HEK293 (cell line): ENCODE results near the gene BMPR1A.
A peak's percentile ranks its signal among the peaks of the same experiment; 100 is the strongest.

Experiments
- CTCF ChIP-seq: fragments of 450-650 bp; formaldehyde crosslinking; IDR thresholded peaks from 2 replicates; pipeline ENCODE4 v1.5.1; 2016; ENCODE audit warnings: missing biosample characterization, missing genetic modification characterization
- SETDB1 ChIP-seq: IDR thresholded peaks from one replicate; pipeline ENCODE4 v1.6.1; 2017; ENCODE audit warnings: mild to moderate bottlenecking, low read length, moderate library complexity, mixed read lengths; ENCODE audit not compliant: insufficient read length
- SP2 ChIP-seq: fragments of 450-650 bp; formaldehyde crosslinking; IDR thresholded peaks from 2 replicates; pipeline ENCODE4 v1.5.1; 2016; ENCODE audit warnings: missing biosample characterization, missing genetic modification characterization
- ZBTB44 ChIP-seq: fragments of 450-650 bp; IDR thresholded peaks from 2 replicates; pipeline ENCODE4 v1.5.1; 2018; ENCODE audit warnings: missing biosample characterization, mild to moderate bottlenecking, missing genetic modification characterization
- ZBTB8A ChIP-seq: fragments of 450-650 bp; formaldehyde crosslinking; IDR thresholded peaks from 2 replicates; pipeline ENCODE4 v1.5.1; 2016; ENCODE audit warnings: missing biosample characterization, missing genetic modification characterization
- ZFP3 ChIP-seq: fragments of 450-650 bp; formaldehyde crosslinking; IDR thresholded peaks from 2 replicates; pipeline ENCODE4 v1.5.1; 2016; ENCODE audit warnings: low read depth, missing biosample characterization, missing genetic modification characterization
- ZNF24 ChIP-seq: fragments of 450-650 bp; formaldehyde crosslinking; IDR thresholded peaks from 2 replicates; pipeline ENCODE4 v1.5.1; 2016; ENCODE audit warnings: missing biosample characterization, missing genetic modification characterization
- ZNF311 ChIP-seq: fragments of 450-650 bp; formaldehyde crosslinking; IDR thresholded peaks from 2 replicates; pipeline ENCODE4 v1.5.1; 2017; ENCODE audit warnings: missing biosample characterization, missing genetic modification characterization, borderline replicate concordance
- ZNF48 ChIP-seq: fragments of 450-650 bp; formaldehyde crosslinking; IDR thresholded peaks from 2 replicates; pipeline ENCODE4 v1.5.1; 2016; ENCODE audit warnings: missing biosample characterization, missing genetic modification characterization
- ZNF621 ChIP-seq: fragments of 450-650 bp; formaldehyde crosslinking; IDR thresholded peaks from 2 replicates; pipeline ENCODE4 v1.5.1; 2017; ENCODE audit warnings: missing biosample characterization, missing genetic modification characterization
- ZNF660 ChIP-seq: fragments of 450-650 bp; IDR thresholded peaks from 2 replicates; pipeline ENCODE4 v1.5.1; 2018; ENCODE audit warnings: missing biosample characterization, mild to moderate bottlenecking, missing genetic modification characterization
- TF ChIP-seq, protein P1 (sequence below): fragments of 450-650 bp; formaldehyde crosslinking; IDR thresholded peaks from 2 replicates; pipeline ENCODE4 v1.5.1; 2016; ENCODE audit warnings: missing biosample characterization, missing genetic modification characterization
- TF ChIP-seq, protein P2 (sequence below): fragments of 450-650 bp; formaldehyde crosslinking; IDR thresholded peaks from 2 replicates; pipeline ENCODE4 v1.5.1; 2016; ENCODE audit warnings: missing biosample characterization, missing genetic modification characterization
- TF ChIP-seq, protein P3 (sequence below): sonication (generic); formaldehyde crosslinking; IDR thresholded peaks from 2 replicates; pipeline ENCODE4 v1.8.1; 2022; ENCODE audit warnings: mild to moderate bottlenecking, moderate library complexity, missing genetic modification reagents

GRCh38 chr10:86798611-86799010, 42.2 kb downstream of the BMPR1A start:
- TF ChIP-seq ZNF48 (tag by site-specific recombination): no peak
- TF ChIP-seq SP2 (tag by site-specific recombination): no peak
- TF ChIP-seq CTCF: no peak
- TF ChIP-seq ZNF24: no peak
- TF ChIP-seq ZNF621: no peak
- TF ChIP-seq ZBTB8A (tag by site-specific recombination): no peak
- TF ChIP-seq ZNF660: no peak
- TF ChIP-seq, protein P1, sequence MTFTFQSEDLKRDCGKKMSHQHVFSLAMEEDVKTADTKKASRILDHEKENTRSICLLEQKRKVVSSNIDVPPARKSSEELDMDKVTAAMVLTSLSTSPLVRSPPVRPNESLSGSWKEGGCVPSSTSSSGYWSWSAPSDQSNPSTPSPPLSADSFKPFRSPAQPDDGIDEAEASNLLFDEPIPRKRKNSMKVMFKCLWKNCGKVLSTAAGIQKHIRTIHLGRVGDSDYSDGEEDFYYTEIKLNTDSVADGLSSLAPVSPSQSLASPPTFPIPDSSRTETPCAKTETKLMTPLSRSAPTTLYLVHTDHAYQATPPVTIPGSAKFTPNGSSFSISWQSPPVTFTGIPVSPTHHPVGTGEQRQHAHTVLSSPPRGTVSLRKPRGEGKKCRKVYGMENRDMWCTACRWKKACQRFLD: no peak
- TF ChIP-seq ZFP3: no peak
- TF ChIP-seq, protein P2, sequence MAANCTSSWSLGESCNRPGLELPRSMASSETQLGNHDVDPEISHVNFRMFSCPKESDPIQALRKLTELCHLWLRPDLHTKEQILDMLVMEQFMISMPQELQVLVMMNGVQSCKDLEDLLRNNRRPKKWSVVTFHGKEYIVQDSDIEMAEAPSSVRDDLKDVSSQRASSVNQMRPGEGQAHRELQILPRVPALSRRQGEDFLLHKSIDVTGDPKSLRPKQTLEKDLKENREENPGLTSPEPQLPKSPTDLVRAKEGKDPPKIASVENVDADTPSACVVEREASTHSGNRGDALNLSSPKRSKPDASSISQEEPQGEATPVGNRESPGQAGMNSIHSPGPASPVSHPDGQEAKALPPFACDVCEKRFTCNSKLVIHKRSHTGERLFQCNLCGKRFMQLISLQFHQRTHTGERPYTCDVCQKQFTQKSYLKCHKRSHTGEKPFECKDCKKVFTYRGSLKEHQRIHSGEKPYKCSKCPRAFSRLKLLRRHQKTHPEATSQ (tag by site-specific recombination): no peak
- TF ChIP-seq, protein P3, sequence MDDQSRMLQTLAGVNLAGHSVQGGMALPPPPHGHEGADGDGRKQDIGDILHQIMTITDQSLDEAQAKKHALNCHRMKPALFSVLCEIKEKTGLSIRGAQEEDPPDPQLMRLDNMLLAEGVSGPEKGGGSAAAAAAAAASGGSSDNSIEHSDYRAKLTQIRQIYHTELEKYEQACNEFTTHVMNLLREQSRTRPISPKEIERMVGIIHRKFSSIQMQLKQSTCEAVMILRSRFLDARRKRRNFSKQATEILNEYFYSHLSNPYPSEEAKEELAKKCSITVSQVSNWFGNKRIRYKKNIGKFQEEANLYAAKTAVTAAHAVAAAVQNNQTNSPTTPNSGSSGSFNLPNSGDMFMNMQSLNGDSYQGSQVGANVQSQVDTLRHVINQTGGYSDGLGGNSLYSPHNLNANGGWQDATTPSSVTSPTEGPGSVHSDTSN (CRISPR knock-in tag): no peak
- no peak for TF ChIP-seq ZNF311
- peak; percentile 72 for TF ChIP-seq ZBTB44
- no peak for TF ChIP-seq SETDB1
